Astrocyte of the hippocampus (primary cell): ENCODE results near the gene ZNF134.

Source experiments
- DNase-seq: peaks from one replicate; pipeline ENCODE4 v3.0.0; 2011; ENCODE audit warnings: low read depth, low spot score

The ZNF134 gene

GRCh38 chr19:57613941-57614743 is at the start of gene ZNF134:
Gene ZNF134 (plus strand): TSS chr19:57614242. CDS start chr19:57619469, 5,227 bp downstream.
- peak; percentile 96 for DNase-seq

GRCh38 chr19:57566396-57567265 is 47.4 kb upstream of the ZNF134 start:
- DNase-seq = peak; percentile 43

GRCh38 chr19:57570707-57571106 is 43.3 kb upstream of the ZNF134 start:
- no peak for DNase-seq

DNA sequence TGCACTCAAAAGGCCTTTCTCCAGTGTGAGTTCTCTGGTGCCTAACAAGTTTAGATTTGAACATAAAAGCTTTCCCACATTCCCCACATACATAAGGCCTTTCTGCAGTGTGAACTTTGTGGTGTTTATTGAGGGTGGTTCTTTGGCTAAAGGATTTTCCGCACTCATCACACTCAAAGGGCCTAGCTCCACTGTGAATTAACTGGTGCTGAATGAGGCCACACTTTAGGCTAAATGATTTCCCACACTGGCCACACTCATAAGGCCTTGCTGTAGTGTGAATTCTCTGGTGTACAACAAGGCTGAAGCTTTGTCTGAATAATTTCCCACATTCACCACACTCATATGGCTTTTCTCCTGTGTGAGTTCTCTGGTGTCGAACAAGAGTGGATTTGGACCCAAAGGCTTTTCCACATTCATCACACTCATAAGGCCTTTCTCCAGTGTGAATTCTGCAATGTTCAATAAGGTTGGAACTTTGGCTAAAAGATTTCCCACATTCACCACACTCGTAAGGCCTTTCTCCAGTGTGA is 41.6 kb upstream of the ZNF134 start:
- no peak for DNase-seq

DNA sequence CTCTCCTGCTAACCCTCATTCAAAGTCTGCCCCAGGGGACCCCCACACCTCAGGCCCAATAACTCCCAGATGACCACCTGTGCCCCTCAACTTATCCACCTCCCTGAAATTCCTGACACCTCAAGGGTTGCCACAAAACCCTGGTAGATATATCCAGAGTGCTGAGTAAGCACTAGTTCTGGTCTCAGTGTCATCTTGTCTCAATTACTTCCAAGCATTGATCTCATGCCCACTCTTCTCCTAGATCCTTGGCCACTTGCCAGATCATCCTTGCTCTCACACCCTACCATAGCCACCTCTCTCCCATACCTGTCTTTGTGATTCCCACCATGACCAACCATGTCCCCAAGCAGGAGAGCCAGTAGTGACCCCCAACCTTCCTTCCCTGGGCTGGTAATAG is 37.4 kb upstream of the ZNF134 start:
- DNase-seq = no peak

- peak; percentile 99 for DNase-seq
Measured at GRCh38 chr19:57578487-57579205, 35.4 kb upstream of the ZNF134 start, which contains the start of gene ZNF416. Gene ZNF416 (minus strand): TSS chr19:57578911. CDS start chr19:57578704, 207 bp downstream.

DNA sequence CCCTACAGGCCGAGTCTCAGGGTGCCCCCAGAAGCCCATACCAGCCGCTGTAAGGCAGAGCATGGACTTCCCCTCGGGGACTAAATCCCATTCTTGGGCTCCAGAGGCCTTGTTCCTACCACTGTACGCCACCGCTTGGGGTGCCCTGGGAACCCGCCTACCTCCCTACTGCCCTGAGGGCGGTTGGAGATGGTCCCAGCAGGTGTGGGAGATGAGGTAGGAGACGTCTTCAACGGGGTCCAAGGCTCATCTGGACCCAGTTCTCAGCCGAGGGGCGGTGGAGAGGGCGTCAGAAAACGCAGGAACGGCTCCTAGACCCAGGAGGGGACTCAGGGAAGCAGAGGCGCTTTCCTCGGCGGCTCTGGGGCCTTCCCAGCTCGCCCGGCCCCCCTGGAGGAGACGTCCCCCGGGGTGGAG is 30.9 kb upstream of the ZNF134 start:
- no peak for DNase-seq

GRCh38 chr19:57583521-57584416 is 30.3 kb upstream of the ZNF134 start, which contains the start of gene ZIK1:
Gene ZIK1 (plus strand): TSS chr19:57584145. CDS start chr19:57584357, 212 bp downstream.
- peak; percentile 97 for DNase-seq

GRCh38 chr19:57587529-57587928 is 26.5 kb upstream of the ZNF134 start:
- DNase-seq = peak; percentile 73

DNA sequence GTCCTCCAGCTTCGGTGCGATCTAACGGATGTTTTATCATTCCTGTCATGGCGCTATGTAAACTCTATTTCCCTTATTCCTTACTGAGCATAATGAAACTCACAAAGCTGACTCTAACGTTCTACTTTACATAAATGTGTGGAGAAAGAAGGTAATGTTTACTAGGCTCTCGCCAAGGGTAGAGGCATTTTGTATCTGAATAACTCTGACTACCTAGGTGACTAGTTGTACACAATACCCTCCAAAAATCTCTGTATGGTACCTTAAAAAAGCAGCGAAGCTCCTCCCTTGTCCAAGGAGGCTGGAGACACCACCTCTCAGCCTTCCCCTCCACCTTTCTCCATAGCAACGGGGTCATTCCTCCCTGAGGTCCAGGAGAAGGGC is 14.7 kb upstream of the ZNF134 start:
- no peak for DNase-seq

GRCh38 chr19:57599761-57600383 is 14.2 kb upstream of the ZNF134 start, which contains the start of gene ZNF530:
Gene ZNF530 (plus strand): TSS chr19:57599885. CDS start chr19:57604346, 4,461 bp downstream.
- DNase-seq = peak; percentile 96

DNA sequence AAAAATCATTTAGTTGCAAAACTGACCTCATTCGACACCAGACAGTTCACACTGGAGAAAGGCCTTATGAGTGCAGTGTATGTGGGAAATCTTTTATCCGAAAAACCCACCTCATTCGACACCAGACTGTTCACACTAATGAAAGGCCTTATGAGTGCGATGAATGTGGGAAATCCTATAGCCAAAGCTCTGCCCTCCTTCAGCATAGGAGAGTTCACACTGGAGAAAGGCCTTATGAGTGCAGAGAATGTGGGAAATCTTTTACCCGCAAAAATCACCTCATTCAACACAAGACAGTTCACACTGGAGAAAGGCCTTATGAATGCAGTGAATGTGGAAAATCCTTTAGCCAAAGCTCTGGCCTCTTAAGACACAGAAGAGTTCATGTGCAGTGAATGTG is 7.1 kb upstream of the ZNF134 start:
- no peak for DNase-seq

DNA sequence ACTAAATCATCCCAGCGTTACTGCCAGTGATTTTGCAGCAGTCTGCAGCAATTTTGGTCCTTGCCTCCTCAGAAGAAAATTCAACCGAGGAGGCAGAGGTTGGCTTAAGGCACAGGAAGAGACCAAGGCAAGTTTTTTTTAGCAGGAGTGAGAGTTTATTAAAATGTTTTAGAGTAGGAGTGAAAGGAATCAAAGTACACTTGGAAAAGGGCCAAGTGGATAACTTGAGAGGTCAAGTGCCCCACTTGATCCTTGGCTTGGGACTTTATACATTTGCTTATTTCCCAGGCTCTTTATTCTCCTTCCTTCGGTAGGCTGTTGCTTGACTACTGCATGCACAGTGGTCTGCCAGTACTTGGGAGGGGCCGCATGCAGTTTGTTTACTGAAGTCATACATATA is 2.9 kb upstream of the ZNF134 start:
- DNase-seq = no peak

- DNase-seq = no peak
Measured at GRCh38 chr19:57615346-57615745, 1.3 kb downstream of the ZNF134 start.

DNA sequence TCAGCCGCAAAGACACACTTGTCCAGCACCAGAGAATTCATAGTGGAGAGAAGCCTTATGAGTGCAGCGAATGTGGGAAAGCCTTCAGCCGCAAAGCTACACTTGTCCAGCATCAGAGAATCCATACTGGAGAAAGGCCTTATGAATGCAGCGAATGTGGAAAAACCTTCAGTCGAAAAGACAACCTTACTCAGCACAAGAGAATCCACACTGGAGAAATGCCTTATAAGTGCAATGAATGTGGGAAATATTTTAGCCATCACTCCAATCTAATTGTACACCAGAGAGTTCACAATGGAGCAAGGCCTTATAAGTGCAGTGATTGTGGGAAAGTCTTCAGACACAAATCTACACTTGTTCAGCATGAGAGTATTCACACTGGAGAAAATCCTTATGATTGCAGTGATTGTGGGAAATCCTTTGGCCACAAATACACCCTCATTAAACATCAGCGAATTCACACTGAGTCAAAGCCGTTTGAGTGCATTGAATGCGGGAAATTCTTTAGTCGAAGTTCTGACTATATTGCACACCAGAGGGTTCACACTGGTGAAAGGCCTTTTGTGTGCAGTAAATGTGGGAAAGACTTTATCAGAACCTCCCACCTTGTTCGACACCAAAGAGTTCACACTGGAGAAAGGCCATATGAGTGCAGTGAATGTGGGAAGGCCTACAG is 6.8 kb downstream of the ZNF134 start:
- DNase-seq = peak; percentile 11

GRCh38 chr19:57623091-57623490 is 9.0 kb downstream of the ZNF134 start:
- DNase-seq = no peak

- peak; percentile 98 for DNase-seq
Measured at GRCh38 chr19:57632987-57633831, 19.2 kb downstream of the ZNF134 start, which contains the start of gene ZNF211. Gene ZNF211 (plus strand): TSS chr19:57633168. CDS start chr19:57633347, 179 bp downstream.

DNA sequence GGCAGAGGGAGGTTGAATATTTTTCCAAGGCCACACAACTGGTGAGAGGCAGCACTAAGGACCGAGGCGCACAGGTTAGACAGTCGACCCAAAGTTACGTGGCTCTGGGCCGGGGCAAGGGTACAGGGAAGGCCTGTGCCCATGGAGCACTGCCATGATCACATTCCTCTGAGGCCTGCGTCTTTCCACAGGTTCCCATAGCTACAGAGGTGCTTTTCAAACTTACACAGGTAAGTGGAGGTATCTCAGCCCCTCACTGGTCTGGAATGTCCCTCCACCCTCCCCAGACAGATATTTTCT is 19.7 kb downstream of the ZNF134 start:
- peak; percentile 18 for DNase-seq
